Fibroblast of skin of scalp (primary cell): Measurements from ENCODE around the gene PMEL.
"Not testable (repeated sequence)": the region's sequence is repeated elsewhere in the genome, so short reads cannot be mapped to it uniquely, and the experiment has no call there.

Experiments used
- DNase-seq: peaks from one replicate; pipeline ENCODE4 v3.0.0-alpha.2; 2013

The PMEL gene

GRCh38 chr12:55983232-55983842, 17.5 kb upstream of the PMEL start:
- DNase-seq = no peak

- DNase-seq = no peak
Observed at GRCh38 chr12:55982319-55982936, 16.6 kb upstream of the PMEL start.

- not testable (repeated sequence) for DNase-seq
Observed at GRCh38 chr12:55981882-55982281, 16.0 kb upstream of the PMEL start.

- no peak for DNase-seq
Observed at GRCh38 chr12:55979069-55979468, 13.2 kb upstream of the PMEL start.

GRCh38 chr12:55978393-55978792, 12.6 kb upstream of the PMEL start:
- DNase-seq = no peak

GRCh38 chr12:55974308-55974730, 8.5 kb upstream of the PMEL start:
- peak; percentile 20 for DNase-seq

- peak; percentile 100 for DNase-seq
Observed at GRCh38 chr12:55973599-55974307, 7.9 kb upstream of the PMEL start, which contains the start of gene RAB5B. TSS of gene RAB5B (plus strand) at chr12:55974078. CDS start at chr12:55986961, 12,883 bp downstream.

GRCh38 chr12:55972911-55973598, 7.2 kb upstream of the PMEL start:
- DNase-seq = peak; percentile 28

GRCh38 chr12:55972456-55972855, 6.6 kb upstream of the PMEL start:
- DNase-seq = no peak

GRCh38 chr12:55972042-55972441, 6.2 kb upstream of the PMEL start:
- peak; percentile 44 for DNase-seq

- DNase-seq = peak; percentile 8
Observed at GRCh38 chr12:55970775-55971174, 4.9 kb upstream of the PMEL start.

GRCh38 chr12:55969356-55969755, 3.5 kb upstream of the PMEL start:
- no peak for DNase-seq

- DNase-seq = peak; percentile 80
Observed at GRCh38 chr12:55966408-55967281, 803 bp upstream of the PMEL start, which contains the start of gene CDK2. TSS of gene CDK2 (plus strand) at chr12:55966830. CDS start at chr12:55967009, 179 bp downstream.

- no peak for DNase-seq
Observed at GRCh38 chr12:55965240-55965639, 602 bp downstream of the PMEL start.

- no peak for DNase-seq
Observed at GRCh38 chr12:55963760-55964159, 2.1 kb downstream of the PMEL start.

- no peak for DNase-seq
Observed at GRCh38 chr12:55957106-55957859, 8.6 kb downstream of the PMEL start.

- no peak for DNase-seq
Observed at GRCh38 chr12:55955800-55956508, 9.9 kb downstream of the PMEL start.

GRCh38 chr12:55955344-55955743, 10.5 kb downstream of the PMEL start:
- no peak for DNase-seq

GRCh38 chr12:55946553-55946952, 19.3 kb downstream of the PMEL start:
- DNase-seq = no peak

GRCh38 chr12:55942577-55943136, 23.2 kb downstream of the PMEL start:
- no peak for DNase-seq
